NCI-H460 (cell line): ENCODE data around the gene CFAP221. TPM values are rescaled to one million over a fixed set of nuclear protein-coding genes. Genes with fewer than 3 reads are reported as not detected.
"Not testable (repeated sequence)": the region's sequence is repeated elsewhere in the genome, so short reads cannot be mapped to it uniquely, and the experiment has no call there.

Experiments
- DNase-seq: peaks from one replicate; pipeline ENCODE4 v3.0.0-alpha.2; 2016; ENCODE audit warnings: low read depth; ENCODE audit errors: extremely low read depth
- total RNA-seq: library from RNA; depleted of rRNA; stranded (reverse); fragments of >200 nt; shearing (Covaris generic); gene quantifications from 2 replicates; pipeline ENCODE4 v1.2.3, GENCODE V29; 2014

CFAP221 gene
- total RNA-seq, 1 experiment from 2014 or later = not detected

DNA sequence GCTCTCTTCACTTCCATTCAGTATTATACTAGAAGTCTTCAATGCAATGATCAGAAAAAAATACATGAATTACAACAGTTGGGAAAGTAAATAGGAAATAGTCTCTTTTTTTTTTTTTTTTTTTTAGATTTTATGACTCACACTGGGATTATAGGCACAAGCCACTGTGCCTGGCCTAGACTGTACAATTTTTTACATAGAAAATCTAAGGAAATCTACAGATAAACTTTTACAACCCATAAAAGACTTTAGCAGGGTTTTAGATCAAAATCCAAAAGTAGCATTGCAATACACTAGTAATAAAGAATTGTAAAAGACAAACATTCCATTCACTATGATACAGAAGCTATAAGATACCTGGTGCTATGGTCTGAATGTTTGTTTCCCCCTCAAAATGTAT lies 39.0 kb downstream of the CFAP221 start:
- no peak for DNase-seq

DNA sequence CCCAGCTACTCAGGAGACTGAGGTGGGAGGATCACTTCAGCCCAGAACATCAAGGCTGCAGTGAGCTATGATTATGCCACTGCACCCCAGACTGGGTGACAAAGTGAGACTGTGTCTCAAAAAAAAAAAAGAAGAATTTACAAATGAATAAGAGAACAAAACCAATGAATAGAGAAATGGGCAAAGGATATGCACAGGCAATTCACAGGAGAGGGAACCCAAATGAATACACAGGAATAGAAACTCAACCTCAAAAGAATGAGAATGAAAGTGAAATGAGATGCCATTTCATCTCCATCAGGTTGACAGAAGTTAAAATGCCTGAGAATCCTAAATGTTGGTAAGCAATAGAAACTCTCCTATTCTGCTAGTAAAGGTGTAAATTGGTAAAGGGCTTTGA lies 40.2 kb downstream of the CFAP221 start:
- no peak for DNase-seq

DNA sequence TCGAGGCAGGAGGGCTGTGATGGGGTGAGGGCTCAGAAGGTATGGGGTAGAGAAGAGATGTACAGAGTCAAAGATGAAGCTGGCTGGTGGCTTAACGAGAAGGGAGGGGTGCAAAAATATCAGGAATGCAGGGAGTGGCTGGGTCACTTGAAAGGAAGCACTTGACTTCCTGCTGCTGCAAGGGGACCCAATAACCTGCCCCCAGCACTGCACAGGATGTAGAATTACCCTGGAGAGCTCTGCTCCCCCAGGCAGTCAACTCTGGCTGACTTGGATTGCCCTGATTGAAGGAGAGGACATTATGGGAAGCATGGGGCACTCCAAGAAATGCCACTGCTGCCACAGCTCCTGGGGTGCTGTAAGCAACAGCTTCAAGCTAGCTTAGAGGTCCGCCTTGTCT lies 41.8 kb downstream of the CFAP221 start:
- DNase-seq = no peak

DNA sequence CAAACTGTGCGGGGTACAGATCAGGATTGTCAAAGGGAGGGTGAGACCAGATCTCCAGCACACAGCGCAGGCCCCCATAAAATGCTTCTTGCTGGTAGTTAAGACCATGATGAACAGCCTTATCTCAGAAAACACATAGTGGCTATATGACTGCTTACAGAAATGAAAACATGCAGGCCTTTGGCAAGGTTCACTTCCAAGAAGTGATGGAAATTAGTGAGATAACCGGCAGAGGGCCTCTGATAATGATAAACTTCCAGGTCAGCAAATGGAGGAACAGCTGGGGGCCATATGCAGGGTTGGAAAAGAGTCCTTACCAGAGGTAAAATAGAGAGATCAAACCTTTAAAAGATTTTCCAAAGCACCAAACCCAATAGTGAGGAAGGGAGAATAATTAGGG lies 46.6 kb downstream of the CFAP221 start:
- DNase-seq = no peak

DNA sequence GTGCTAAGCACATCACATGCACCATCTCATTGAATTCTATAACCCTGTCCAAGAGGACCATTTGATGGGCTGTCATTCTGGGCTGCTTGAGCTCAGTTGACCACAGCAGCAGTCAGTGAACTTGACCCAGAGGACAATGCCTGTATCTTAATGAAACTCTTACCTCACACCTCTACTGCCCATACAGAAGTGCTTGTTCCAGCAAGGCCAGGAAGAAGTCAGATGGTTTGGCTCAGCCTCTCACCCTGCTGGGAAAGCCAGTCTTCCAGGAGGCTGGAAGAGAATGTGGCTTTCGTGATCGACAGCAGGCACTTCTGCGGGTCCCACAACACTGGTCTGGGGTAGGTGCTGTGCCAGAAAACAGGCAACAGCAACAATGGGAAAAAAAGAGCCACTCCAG lies 47.3 kb downstream of the CFAP221 start:
- no peak for DNase-seq

DNA sequence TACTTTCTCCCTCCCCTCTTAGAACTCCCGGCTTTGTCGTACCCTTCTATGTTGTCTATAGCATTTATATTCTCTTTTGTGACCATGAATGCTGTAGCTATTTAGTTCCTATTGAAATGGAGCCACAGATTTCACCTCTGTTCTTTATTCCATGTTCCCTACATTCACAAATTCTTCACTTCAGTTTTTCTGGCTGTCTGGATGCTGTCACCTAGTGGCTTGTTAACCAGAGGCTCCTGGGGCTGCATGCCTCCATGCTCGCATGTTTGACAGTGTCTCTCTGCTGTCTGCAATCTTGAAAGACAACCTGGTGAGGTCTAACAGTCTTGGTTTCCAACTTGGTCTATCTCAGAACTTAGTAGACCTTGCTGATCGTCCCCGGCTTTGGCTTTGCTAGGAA lies 48.2 kb downstream of the CFAP221 start:
- DNase-seq = no peak

DNA sequence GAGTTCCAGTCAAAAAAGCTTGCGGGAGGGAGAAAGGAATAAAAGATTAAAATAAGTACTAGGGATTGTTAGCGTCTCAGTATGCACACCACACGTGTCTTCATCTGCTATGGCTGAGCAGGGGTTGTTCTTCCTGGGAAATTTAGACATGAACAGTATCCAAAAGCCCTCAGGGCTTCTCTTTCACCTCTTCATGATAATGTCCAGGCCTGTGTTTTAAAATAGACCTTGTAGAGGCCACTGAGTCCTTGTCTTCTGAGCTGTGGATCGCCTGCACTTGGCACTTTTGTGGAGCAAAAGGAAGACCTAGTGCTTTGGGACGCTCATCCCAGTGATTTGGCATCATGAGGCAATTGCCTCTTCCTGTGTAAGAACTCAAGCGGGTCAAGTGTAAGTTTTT lies 52.4 kb downstream of the CFAP221 start:
- no peak for DNase-seq

DNA sequence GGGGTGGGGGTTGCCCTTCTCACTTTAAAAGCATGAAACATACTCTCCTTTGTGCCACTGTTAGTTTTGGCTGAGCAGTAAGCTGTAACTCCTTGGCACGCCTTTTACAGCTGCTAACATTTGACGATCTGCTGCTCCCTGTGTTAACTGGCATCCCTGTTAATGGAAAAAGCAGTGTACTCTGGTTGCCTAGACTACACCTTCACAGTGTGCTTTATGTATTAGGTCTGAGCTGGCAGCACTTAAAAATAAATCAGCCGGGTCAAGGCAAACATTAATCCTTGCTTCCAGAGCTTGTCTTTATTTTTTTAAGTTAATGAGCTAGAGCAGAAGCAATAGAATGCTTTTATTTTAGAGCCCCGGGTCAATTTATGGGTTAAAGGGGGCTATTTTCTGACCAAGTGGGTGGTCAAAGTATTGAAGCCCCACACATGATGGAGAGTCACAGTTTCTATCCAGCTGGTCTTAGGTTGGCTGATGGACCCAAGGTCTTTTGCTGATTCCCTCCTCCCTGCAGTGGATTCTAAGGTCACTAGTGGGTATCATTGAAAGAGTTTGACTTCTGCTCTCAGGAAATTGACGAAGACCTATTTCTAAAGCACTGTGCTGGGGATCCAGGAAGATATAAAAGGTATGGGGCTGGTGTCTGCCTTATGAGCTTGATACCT lies 54.5 kb downstream of the CFAP221 start:
- no peak for DNase-seq

DNA sequence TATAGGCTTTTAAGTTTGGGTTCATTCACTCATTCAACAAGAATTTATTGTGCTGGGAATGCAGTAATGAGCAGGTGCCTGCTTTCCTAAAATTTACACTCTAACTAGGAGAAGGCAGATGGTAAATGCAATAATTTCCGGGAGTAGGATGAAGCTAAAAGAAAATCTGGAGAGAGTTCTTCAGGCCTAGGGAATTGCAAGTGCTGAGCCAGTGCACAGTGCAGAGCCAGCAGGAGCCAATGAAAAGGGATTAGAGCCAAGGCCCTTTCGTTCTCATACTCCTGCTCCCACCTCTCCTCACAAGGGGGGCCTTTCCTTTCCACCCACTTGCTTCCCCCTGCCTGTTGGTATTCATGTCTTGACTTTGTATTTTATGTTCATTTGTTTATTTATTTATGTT lies 55.1 kb downstream of the CFAP221 start:
- DNase-seq = no peak

DNA sequence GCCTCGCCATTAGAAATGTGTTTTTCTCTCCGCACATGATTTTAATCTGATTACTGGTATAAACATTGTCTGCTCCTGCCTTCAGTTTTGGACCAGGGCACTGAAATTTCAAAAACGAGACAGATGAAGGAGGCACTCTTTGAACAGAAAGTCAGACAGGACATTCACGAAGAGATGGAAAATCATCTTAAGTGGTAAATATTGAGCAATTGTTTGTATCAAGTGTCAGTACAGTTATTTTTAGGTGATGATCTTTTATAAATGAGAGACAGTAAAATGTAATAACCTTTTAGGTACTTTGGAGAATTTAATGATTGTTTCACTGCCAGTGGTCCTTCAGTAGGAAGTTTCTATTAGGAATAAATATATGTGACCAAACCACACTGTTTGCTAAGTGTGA lies 60.8 kb downstream of the CFAP221 start:
- no peak for DNase-seq

DNA sequence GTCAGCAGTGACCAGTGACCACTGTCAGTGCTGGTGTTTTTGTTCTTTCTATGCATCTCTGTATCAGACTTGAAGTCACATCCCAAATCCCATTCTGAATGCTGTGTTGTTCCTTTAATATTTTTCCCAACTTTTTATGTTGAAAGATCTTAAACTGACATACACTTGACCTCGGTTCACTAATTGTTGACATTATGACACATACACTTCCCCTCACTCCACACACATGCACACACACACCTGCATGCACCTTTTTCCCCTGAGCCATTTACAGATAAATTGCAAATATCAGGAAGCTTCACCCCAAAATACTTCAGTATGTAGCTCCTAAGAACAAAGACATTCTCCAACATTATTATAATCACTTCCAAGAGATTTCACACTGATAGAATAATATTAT lies 62.4 kb downstream of the CFAP221 start:
- no peak for DNase-seq

DNA sequence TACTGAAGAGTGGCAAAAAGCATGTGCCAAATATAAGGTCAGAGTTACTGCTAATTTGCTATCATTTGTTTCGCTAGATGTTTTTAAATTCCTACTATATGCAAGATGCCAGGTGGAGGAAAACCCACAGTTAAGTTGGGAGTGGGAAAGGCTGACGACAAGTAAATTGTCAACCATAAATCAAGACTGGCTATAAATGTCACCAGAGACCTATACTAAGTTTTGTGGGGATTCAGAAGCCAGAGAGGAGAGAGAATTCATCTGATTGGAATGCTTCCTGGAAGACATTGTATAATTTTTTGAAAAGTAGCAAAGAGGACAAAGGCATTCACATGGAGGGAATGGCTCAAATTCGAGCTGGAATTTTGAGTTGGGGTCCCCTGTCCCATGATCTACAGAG lies 64.3 kb downstream of the CFAP221 start:
- DNase-seq = no peak

DNA sequence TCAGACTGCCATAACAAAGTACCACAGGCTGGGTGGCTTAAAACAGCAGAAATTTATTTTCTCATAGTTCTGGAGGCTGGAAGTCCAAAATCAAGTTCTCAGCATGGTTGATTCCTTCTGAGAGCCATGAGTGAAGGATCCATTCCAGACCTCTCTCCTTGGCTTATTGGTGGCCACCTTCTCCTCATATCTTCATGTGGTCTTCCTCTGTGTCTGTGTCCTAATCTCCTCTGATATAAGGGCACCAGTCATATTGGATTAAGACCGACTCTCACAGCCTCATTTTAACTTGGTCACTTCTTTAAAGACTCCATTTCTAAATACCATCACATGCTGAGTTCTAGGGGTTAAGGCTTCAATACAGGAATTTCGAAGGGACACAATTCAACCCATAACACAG lies 65.1 kb downstream of the CFAP221 start:
- DNase-seq = no peak

DNA sequence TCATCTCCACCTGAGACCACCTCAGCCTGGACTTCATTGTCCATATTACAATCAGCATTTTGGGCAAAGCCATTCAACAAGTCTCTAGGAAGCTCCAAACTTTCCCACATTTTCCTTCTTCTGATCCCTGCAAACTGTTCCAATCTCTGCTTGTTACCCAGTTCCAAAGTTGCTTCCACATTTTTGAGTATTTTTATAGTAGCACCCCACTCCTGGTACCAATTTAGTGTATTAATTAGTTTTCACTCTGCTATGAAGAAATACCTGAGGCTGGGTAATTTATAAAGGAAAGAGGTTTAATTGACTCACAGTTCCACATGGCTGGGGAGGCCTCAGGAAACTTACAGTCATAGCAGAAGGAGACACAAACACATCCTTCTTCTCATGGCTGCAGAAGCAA lies 69.9 kb downstream of the CFAP221 start:
- not testable (repeated sequence) for DNase-seq

DNA sequence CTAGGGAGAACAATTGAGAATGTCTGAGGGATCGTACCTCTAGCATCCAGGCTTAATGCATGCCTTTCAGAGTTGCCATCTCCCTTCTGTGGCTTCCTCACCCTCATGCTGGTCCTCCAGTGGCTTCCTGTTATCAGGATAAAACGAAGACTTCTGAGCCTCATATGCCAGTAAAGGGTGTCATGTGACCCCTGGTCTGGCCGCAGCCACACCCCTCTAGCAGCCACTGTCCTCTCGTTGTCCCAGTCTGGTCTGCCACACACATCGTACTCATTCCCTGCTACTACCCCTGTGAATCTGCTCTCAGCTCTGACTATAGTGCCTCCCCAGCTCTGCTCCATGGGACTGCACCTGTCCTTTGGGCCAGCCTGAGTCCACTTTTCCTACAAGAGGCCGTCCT lies 72.2 kb downstream of the CFAP221 start:
- no peak for DNase-seq

DNA sequence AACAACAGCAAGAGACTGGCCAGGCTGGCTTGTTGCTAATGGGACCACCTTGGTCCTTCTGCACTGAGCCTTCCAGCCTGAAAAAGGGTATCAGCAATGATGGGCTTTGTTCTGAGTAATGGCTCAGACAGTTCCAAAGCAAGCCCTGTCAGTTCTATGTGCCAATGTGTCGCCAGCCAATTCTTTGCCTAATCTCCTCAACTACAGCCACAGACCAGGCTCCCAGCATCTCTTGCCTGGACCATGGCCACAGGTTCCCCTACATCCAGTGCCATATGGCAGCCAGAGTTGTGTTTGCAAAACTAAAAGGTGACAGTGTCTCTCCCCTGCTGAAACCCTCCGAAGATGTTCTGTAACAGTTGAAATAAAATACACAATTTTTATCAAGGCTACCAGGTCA lies 73.2 kb downstream of the CFAP221 start:
- DNase-seq = no peak

DNA sequence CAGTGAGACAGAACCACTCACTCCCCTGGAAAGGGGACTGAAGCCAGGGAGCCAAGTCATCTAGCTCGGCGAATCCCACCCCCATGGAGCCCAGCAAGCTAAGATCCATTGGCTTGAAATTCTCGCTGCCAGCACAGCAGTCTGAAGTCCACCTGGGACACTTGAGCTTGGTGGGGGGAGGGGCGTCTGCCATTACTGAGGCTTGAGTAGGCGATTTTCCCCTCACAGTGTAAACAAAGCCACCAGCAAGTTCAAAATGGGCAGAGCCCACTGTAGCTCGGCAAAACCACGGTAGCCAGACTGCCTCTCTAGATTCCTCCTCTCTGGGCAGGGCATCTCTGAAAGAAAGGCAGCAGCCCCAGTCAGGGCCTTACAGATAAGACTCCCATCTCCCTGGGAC lies 74.5 kb downstream of the CFAP221 start:
- DNase-seq = not testable (repeated sequence)

DNA sequence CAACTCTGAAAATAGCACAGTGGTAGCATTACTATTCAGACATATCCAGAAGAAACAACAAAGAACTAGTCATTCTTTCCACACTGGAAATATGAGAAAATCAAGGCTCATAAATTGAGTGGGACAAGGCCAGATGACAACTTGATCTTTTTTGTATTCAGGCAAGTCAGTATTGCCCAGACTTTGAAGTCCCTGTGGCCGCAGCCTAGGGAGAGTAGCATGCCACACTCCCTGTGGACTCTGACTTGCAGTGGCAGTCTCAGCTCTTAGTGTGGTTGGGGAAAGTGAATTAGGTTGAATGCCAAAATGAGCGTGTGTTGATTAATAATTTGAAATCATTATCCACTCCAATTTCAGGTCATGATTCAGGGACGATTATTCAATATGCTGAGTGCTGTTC lies 81.0 kb downstream of the CFAP221 start:
- DNase-seq = no peak

DNA sequence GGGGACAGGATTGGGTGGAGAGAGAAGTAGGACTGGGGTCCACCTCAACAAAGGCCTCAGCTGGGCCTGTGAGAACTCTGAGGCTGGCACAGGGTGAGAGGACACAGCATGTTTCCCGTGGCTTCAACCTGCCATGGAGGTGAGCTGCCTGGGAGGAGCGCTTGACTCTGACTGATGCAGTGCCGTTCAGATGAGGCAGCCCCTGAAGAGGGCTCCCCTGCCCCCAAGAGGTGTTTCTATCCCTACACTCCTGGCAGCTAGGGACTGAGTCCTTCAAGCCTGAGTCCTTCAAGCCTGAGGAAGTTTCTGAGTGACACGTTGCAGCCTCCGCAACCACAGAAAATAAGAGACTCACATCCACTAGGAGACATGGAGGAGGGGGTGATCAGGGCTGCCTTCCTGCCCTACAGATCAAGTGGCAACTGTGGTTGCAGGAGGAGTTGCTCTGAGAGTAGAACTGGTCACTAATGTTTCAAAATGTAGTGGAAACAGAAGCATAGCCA lies 85.1 kb downstream of the CFAP221 start:
- no peak for DNase-seq

DNA sequence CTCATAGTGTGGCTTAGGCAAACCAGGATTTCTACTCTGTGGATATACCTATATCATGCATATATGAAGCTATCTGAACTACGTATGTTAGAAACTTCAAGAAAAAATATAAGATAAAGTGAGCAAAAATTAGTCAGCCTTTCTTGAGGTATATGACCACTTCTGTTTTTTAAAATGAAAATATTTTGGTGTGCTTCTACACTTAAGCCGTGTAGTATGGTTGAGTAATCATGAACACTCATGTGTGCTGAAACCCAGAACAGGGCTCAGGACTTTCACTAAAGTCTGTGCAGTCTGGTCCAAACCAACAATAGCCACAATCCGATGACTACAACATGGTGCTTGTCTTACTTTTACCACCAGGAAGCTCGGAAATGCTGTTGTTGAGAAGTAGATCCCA lies 85.9 kb downstream of the CFAP221 start:
- no peak for DNase-seq

DNA sequence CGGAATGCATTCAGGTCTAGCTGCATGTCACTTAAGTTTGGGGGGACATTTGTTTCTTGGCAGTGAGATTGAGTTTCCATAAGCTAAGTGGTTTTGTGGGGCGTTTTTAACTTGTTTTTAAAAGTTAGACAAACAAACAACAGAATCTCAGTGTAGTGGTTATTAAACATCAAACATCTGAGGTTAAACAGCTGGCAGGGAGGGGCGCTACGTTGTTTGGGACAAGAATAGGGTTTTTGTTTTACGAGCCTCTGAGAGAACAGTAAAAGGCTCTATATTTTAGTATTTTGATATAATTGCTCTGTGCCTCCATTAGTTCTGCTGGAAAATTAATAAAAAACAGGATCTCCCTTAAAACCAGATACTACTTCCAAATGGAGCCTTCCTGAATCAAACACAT lies 93.1 kb downstream of the CFAP221 start:
- DNase-seq = no peak

DNA sequence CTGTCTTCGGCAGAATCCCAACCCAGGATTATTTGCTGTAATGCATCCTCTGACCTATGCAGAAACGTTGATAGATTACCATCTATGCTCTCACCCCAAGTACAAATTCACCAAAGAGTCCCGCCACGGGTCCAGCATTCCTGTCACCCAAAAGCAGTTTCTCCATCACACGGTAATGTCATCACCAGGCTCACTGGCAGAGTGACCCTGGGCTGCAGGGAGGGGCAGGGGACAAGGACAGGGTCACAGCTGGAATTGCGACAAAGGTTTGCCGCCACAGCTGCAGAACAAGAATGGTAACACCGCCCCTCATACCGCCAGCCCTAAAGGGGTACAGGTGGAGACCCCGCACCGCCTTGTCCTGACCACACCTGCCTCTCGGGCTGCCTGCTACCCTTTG lies 94.0 kb downstream of the CFAP221 start:
- DNase-seq = no peak
